Small intestine (tissue), 7 donors: ENCODE measurements around the gene TUBB. TPM values are rescaled to one million over a fixed set of nuclear protein-coding genes. Genes with fewer than 3 reads are reported as not detected.
"Not testable (repeated sequence)": the region's sequence is repeated elsewhere in the genome, so short reads cannot be mapped to it uniquely, and the experiment has no call there.

Experiments
- DNase-seq, 2 donors: peaks; one replicate each; pipeline versions ENCODE4 v3.0.0 to v3.0.0-alpha.2; 2013
- FAIRE-seq: peaks from 2 replicates; lab custom pipeline; 2012; peaks lifted over from hg19 to GRCh38; lab: Jason Lieb, UNC
- H3K27ac ChIP-seq, 3 donors: one replicate each; pipeline ENCODE4 v1.5.1; 2013; ENCODE audit warnings: low read length in 2 of 3, mild to moderate bottlenecking in 2 of 3, control low read depth in 1 of 3, inconsistent platforms in 1 of 3, low read depth in 1 of 3, moderate library complexity in 1 of 3
- H3K27me3 ChIP-seq, 3 donors: one replicate each; pipeline ENCODE4 v1.6.1; 2013; ENCODE audit warnings: low read length in 3 of 3, inconsistent platforms in 1 of 3; ENCODE audit not compliant: control insufficient read depth in 3 of 3, insufficient read depth in 3 of 3
- H3K36me3 ChIP-seq, 3 donors: one replicate each; pipeline ENCODE4 v1.6.1; 2013; ENCODE audit warnings: low read length in 3 of 3, inconsistent platforms in 1 of 3, low read depth in 1 of 3, mild to moderate bottlenecking in 1 of 3, moderate library complexity in 1 of 3; ENCODE audit not compliant: control insufficient read depth in 3 of 3, insufficient read depth in 2 of 3
- H3K4me1 ChIP-seq, 3 donors: one replicate each; pipeline ENCODE4 v1.6.1; 2013; ENCODE audit warnings: low read length in 2 of 3, inconsistent platforms in 1 of 3, low read depth in 1 of 3, mild to moderate bottlenecking in 1 of 3, moderate library complexity in 1 of 3; ENCODE audit not compliant: control insufficient read depth in 3 of 3, insufficient read depth in 2 of 3
- H3K4me3 ChIP-seq, 3 donors: one replicate each; pipeline ENCODE4 v1.5.1; 2013; ENCODE audit warnings: low read length in 3 of 3, control low read depth in 1 of 3, inconsistent platforms in 1 of 3, low read depth in 1 of 3, mild to moderate bottlenecking in 1 of 3, moderate library complexity in 1 of 3
- H3K9me3 ChIP-seq, 2 donors: one replicate each; pipeline ENCODE4 v1.6.1; 2013; ENCODE audit warnings: low read depth in 1 of 2, low read length in 1 of 2; ENCODE audit not compliant: control insufficient read depth in 2 of 2, insufficient read depth in 1 of 2
- WGBS, 3 donors: extraction: QIAGEN DNeasy Blood & Tissue Kit; methylation state at CpG; one replicate each; pipeline ENCODE4 v1.1.7; 2013; 5-methylcytosine and 5-hydroxymethylcytosine counted together
- polyA plus RNA-seq, 4 donors: library from polyadenylated mRNA; stranded (reverse) in 3 of 4; unstranded in 1 of 4; fragments of 200-250 nt in 3 of 4; fragments of 120-200 nt in 1 of 4; gene quantifications; one replicate each; pipeline versions ENCODE4 v1.2.1 to v1.2.3, GENCODE V29; 2013
- donor health status: healthy with polysubstance abuse.
- donor health status: control.
- donor health status: control.
- donor health status: Bipolar disorder and iron deficiency.
- donor health status: healthy.

The TUBB gene
- polyA plus RNA-seq, 4 donors = 47.0 to 371 (median 188) TPM

DNA sequence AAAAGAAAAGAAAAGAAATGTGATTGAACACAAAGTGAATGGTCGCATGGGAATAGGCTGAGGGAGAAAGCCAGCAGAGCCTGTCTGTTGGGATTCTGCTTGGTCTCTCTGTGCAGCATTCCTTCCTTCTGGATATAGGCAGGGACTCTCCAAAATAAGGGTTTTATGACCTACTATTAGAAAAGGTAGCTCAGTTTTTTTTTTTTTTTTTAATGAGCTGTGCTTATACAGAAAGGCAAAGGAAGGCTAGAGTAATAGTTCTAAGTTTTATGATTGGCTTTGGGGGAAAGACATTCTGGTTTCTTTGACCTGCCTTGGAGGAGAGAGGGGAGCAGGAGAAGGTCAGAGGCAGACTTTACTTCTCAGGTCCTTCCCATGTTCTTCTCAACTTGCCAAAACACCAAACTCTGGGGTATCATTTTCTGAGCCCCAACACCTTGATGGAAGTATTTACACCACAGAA, 43.0 kb downstream of the TUBB start:
- H3K27me3 ChIP-seq = no peaks in the 10 kb centered on the region
- no peak overlapping the region for H3K4me3 ChIP-seq
- WGBS, 3 donors = 81 to 94% (median 86%) methylated on average over 1 of the region's 1 CpG
- no peaks in the 10 kb centered on the region for H3K36me3 ChIP-seq
- DNase-seq (no peak), FAIRE-seq (no peak)
- H3K4me1 ChIP-seq = peaks cover 3 to 16% (median 11%) of the 10 kb centered on the region in 3 donors
- peak overlapping the region in 2 of 3 donors; percentile 64 to 74 for H3K27ac ChIP-seq
- H3K9me3 ChIP-seq = no peaks in the 10 kb centered on the region

- DNase-seq (peak; percentile 61 to 79), FAIRE-seq (no peak)
- H3K4me3 ChIP-seq = no peak overlapping the region
- H3K4me1 ChIP-seq = peaks cover 3 to 18% (median 15%) of the 10 kb centered on the region in 3 donors
- 24 to 36% (median 33%) methylated on average over 8 of the region's 8 CpGs for WGBS, 3 donors
- H3K27me3 ChIP-seq = no peaks in the 10 kb centered on the region
- peak overlapping the region in 2 of 3 donors; percentile 64 to 74 for H3K27ac ChIP-seq
- no peaks in the 10 kb centered on the region for H3K36me3 ChIP-seq
- no peaks in the 10 kb centered on the region for H3K9me3 ChIP-seq
Measured at GRCh38 chr6:30763618-30764489, 43.7 kb downstream of the TUBB start.

DNA sequence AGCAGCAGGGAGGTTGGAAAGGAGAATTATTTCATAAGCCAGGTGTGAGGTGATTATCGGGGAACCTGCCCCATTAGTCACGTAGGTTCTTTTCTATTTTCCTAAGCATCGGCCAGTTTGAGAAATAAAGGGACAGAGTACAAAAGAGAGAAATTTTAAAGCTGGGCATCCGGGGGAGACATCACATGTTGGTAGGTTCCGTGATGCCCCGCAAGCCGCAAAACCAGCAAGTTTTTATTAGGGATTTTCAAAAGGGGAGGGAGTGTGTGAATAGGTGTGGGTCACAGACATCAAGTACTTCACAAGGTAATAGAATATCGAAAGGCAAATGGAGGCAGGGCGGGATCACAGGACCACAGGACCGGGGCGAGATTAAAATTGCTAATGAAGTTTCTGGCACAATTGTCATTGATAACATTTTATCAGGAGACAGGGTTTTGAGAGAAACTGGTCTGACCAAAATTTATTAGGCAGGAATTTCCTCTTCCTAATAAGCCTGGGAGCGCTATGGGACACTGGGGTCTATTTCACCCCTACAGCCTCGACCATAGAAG, 44.4 kb downstream of the TUBB start:
- not testable (repeated sequence) for H3K9me3 ChIP-seq, H3K27me3 ChIP-seq, FAIRE-seq, H3K4me3 ChIP-seq, H3K36me3 ChIP-seq, DNase-seq
- 63 to 73% (median 71%) methylated on average over 13 of the region's 13 CpGs for WGBS, 3 donors
- H3K4me1 ChIP-seq = peaks cover 3 to 22% (median 21%) of the 10 kb centered on the region in 3 donors
- peak overlapping the region in 2 of 3 donors; percentile 64 to 74 for H3K27ac ChIP-seq

- DNase-seq, H3K9me3 ChIP-seq, FAIRE-seq, H3K36me3 ChIP-seq, H3K27ac ChIP-seq, H3K4me3 ChIP-seq, H3K27me3 ChIP-seq: not testable (repeated sequence)
- 65 to 100% (median 88%) methylated on average over 1 of the region's 1 CpG for WGBS, 3 donors
- peaks cover 3 to 28% (median 23%) of the 10 kb centered on the region in 3 donors for H3K4me1 ChIP-seq
Measured at GRCh38 chr6:30765495-30765894, 45.3 kb downstream of the TUBB start.

- DNase-seq (no peak), FAIRE-seq (no peak)
- H3K27ac ChIP-seq = no peak overlapping the region
- H3K36me3 ChIP-seq = no peaks in the 10 kb centered on the region
- H3K27me3 ChIP-seq = no peaks in the 10 kb centered on the region
- H3K4me1 ChIP-seq = peaks cover 3 to 28% (median 23%) of the 10 kb centered on the region in 3 donors
- 80 to 85% (median 81%) methylated on average over 6 of the region's 6 CpGs for WGBS, 3 donors
- no peak overlapping the region for H3K4me3 ChIP-seq
- H3K9me3 ChIP-seq = no peaks in the 10 kb centered on the region
Measured at GRCh38 chr6:30766461-30767157, 46.5 kb downstream of the TUBB start.

- Histone ChIP-seq H3K36me3 (no peaks in the 10 kb centered on the region), H3K9me3 (no peaks in the 10 kb centered on the region), H3K27ac (no peak overlapping the region), H3K27me3 (no peaks in the 10 kb centered on the region), H3K4me1 (peaks cover 3 to 28% (median 23%) of the 10 kb centered on the region in 3 donors), H3K4me3 (no peak overlapping the region)
- WGBS, 3 donors = 84 to 91% (median 86%) methylated on average over 8 to 9 of the region's 9 CpGs
- DNase-seq (no peak), FAIRE-seq (no peak)
Measured at GRCh38 chr6:30767158-30767943, 47.2 kb downstream of the TUBB start.

DNA sequence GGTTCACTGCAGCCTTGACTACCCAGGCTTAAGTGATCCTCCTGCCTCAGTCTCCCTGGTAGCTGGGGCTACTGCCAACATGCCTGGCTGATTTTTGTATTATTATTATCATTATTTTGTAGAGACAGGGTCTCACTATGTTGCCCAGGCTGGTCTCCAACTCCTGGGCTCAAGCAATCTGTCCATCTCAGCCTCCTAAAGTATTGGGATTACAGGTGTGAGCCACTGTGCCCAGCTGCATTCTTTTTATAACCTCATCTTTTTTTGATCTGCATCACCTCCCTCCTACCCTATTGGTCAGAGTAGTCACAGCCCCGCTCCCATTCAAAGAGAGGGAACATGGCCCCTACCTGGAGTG, 47.8 kb downstream of the TUBB start:
- FAIRE-seq = no peak
- no peaks in the 10 kb centered on the region for H3K36me3 ChIP-seq
- no peak overlapping the region for H3K27ac ChIP-seq
- H3K4me1 ChIP-seq = peaks cover 3 to 28% (median 23%) of the 10 kb centered on the region in 3 donors
- WGBS, 3 donors = 100% methylated on average over 1 of the region's 1 CpG
- no peak for DNase-seq
- no peaks in the 10 kb centered on the region for H3K9me3 ChIP-seq
- no peaks in the 10 kb centered on the region for H3K27me3 ChIP-seq
- no peak overlapping the region for H3K4me3 ChIP-seq
